WTC11 (cell line): Measurements from ENCODE around the gene TTR.

ENCODE experiments used
- FOXP1 ChIP-seq: sonication (generic); formaldehyde crosslinking; IDR thresholded peaks from 2 replicates; pipeline ENCODE4 v1.8.0; 2022; ENCODE audit warnings: missing genetic modification reagents, mild to moderate bottlenecking, moderate library complexity, borderline replicate concordance
- NR1H2 ChIP-seq: sonication (generic); formaldehyde crosslinking; IDR thresholded peaks from 2 replicates; pipeline ENCODE4 v1.9.0; 2021; ENCODE audit warnings: mild to moderate bottlenecking, moderate library complexity, missing genetic modification reagents
- NR2C2 ChIP-seq: sonication (generic); formaldehyde crosslinking; IDR thresholded peaks from 2 replicates; pipeline ENCODE4 v1.8.0; 2022; ENCODE audit warnings: mild to moderate bottlenecking, missing genetic modification reagents
- SOX15 ChIP-seq: fragments of 250-450 bp; sonication (Bioruptor Pico); IDR thresholded peaks from 2 replicates; pipeline ENCODE4 v1.9.0; 2021; ENCODE audit warnings: mild to moderate bottlenecking
- TEAD4 ChIP-seq: sonication (generic); formaldehyde crosslinking; IDR thresholded peaks from 2 replicates; pipeline ENCODE4 v1.8.0; 2022; ENCODE audit warnings: mild to moderate bottlenecking, missing genetic modification reagents
- TF ChIP-seq, protein P1 (sequence below): sonication (generic); formaldehyde crosslinking; IDR thresholded peaks from 2 replicates; pipeline ENCODE4 v1.8.1; 2022; ENCODE audit warnings: low read depth, missing genetic modification reagents, borderline replicate concordance
- TF ChIP-seq, protein P2 (sequence below): sonication (generic); formaldehyde crosslinking; IDR thresholded peaks from 2 replicates; pipeline ENCODE4 v1.8.1; 2023; ENCODE audit warnings: mild to moderate bottlenecking, missing genetic modification reagents, moderate library complexity
- TF ChIP-seq, protein P3 (sequence below): sonication (generic); formaldehyde crosslinking; conservative IDR thresholded peaks from 2 replicates; pipeline ENCODE4 v1.8.1; 2023; ENCODE audit warnings: mild to moderate bottlenecking, low read depth, missing genetic modification reagents, moderate library complexity
- TF ChIP-seq, protein P4 (sequence below): fragments of 200-600 bp; IDR thresholded peaks from 2 replicates; pipeline ENCODE4 v1.8.0; 2022; ENCODE audit warnings: antibody characterized with exemption
- TF ChIP-seq, protein P5 (sequence below): sonication (generic); formaldehyde crosslinking; IDR thresholded peaks from 2 replicates; pipeline ENCODE4 v1.8.0; 2022; ENCODE audit warnings: missing genetic modification reagents
- TF ChIP-seq, protein P6 (sequence below): sonication (generic); formaldehyde crosslinking; IDR thresholded peaks from 2 replicates; pipeline ENCODE4 v1.8.0; 2022; ENCODE audit warnings: mild to moderate bottlenecking, missing genetic modification reagents

DNA sequence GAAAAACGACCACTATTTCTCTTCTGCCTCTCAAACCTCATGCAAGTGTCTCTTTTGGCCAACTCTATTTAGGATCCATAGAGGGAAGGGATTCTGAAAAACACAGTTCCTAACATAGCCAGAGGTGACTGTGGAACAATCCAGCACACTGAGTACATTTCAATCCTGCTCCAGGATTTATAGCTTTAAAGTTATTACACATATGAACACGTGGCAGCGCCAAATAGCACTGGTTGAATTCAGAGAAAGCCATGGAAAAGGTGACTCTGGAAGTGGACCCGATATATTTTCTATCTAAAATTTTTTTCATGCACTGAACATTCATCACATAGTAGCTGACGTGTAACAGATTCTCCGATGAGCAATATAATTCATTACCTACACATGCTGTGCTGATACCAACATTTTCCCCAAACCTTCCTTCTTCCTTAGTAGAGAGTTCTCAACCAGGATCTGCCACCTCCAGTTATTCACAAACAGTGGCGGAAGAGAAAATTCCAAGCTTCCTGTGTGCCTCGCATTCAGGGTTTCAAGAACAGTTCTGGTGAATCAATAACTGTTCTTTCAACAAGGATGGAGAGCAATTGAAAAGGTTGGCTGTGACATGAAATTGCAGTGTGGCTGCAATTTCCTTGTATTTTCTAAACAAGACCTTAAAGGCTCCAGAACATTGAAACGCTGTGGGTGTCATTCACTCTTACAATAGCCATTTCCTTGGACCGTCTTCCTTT is 25.7 kb upstream of the TTR start:
- TF ChIP-seq NR1H2 (CRISPR knock-in tag) (no peak), SOX15 (CRISPR knock-in tag) (no peak), FOXP1 (CRISPR knock-in tag) (no peak), TEAD4 (CRISPR knock-in tag) (no peak), NR2C2 (no peak)
- TF ChIP-seq, protein P1, sequence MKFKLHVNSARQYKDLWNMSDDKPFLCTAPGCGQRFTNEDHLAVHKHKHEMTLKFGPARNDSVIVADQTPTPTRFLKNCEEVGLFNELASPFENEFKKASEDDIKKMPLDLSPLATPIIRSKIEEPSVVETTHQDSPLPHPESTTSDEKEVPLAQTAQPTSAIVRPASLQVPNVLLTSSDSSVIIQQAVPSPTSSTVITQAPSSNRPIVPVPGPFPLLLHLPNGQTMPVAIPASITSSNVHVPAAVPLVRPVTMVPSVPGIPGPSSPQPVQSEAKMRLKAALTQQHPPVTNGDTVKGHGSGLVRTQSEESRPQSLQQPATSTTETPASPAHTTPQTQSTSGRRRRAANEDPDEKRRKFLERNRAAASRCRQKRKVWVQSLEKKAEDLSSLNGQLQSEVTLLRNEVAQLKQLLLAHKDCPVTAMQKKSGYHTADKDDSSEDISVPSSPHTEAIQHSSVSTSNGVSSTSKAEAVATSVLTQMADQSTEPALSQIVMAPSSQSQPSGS (CRISPR knock-in tag), result no peak
- TF ChIP-seq, protein P2, sequence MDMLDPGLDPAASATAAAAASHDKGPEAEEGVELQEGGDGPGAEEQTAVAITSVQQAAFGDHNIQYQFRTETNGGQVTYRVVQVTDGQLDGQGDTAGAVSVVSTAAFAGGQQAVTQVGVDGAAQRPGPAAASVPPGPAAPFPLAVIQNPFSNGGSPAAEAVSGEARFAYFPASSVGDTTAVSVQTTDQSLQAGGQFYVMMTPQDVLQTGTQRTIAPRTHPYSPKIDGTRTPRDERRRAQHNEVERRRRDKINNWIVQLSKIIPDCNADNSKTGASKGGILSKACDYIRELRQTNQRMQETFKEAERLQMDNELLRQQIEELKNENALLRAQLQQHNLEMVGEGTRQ (CRISPR knock-in tag), result no peak
- TF ChIP-seq, protein P3, sequence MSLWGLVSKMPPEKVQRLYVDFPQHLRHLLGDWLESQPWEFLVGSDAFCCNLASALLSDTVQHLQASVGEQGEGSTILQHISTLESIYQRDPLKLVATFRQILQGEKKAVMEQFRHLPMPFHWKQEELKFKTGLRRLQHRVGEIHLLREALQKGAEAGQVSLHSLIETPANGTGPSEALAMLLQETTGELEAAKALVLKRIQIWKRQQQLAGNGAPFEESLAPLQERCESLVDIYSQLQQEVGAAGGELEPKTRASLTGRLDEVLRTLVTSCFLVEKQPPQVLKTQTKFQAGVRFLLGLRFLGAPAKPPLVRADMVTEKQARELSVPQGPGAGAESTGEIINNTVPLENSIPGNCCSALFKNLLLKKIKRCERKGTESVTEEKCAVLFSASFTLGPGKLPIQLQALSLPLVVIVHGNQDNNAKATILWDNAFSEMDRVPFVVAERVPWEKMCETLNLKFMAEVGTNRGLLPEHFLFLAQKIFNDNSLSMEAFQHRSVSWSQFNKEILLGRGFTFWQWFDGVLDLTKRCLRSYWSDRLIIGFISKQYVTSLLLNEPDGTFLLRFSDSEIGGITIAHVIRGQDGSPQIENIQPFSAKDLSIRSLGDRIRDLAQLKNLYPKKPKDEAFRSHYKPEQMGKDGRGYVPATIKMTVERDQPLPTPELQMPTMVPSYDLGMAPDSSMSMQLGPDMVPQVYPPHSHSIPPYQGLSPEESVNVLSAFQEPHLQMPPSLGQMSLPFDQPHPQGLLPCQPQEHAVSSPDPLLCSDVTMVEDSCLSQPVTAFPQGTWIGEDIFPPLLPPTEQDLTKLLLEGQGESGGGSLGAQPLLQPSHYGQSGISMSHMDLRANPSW (CRISPR knock-in tag), result no peak
- TF ChIP-seq, protein P4, sequence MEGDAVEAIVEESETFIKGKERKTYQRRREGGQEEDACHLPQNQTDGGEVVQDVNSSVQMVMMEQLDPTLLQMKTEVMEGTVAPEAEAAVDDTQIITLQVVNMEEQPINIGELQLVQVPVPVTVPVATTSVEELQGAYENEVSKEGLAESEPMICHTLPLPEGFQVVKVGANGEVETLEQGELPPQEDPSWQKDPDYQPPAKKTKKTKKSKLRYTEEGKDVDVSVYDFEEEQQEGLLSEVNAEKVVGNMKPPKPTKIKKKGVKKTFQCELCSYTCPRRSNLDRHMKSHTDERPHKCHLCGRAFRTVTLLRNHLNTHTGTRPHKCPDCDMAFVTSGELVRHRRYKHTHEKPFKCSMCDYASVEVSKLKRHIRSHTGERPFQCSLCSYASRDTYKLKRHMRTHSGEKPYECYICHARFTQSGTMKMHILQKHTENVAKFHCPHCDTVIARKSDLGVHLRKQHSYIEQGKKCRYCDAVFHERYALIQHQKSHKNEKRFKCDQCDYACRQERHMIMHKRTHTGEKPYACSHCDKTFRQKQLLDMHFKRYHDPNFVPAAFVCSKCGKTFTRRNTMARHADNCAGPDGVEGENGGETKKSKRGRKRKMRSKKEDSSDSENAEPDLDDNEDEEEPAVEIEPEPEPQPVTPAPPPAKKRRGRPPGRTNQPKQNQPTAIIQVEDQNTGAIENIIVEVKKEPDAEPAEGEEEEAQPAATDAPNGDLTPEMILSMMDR, result no peak
- TF ChIP-seq, protein P5, sequence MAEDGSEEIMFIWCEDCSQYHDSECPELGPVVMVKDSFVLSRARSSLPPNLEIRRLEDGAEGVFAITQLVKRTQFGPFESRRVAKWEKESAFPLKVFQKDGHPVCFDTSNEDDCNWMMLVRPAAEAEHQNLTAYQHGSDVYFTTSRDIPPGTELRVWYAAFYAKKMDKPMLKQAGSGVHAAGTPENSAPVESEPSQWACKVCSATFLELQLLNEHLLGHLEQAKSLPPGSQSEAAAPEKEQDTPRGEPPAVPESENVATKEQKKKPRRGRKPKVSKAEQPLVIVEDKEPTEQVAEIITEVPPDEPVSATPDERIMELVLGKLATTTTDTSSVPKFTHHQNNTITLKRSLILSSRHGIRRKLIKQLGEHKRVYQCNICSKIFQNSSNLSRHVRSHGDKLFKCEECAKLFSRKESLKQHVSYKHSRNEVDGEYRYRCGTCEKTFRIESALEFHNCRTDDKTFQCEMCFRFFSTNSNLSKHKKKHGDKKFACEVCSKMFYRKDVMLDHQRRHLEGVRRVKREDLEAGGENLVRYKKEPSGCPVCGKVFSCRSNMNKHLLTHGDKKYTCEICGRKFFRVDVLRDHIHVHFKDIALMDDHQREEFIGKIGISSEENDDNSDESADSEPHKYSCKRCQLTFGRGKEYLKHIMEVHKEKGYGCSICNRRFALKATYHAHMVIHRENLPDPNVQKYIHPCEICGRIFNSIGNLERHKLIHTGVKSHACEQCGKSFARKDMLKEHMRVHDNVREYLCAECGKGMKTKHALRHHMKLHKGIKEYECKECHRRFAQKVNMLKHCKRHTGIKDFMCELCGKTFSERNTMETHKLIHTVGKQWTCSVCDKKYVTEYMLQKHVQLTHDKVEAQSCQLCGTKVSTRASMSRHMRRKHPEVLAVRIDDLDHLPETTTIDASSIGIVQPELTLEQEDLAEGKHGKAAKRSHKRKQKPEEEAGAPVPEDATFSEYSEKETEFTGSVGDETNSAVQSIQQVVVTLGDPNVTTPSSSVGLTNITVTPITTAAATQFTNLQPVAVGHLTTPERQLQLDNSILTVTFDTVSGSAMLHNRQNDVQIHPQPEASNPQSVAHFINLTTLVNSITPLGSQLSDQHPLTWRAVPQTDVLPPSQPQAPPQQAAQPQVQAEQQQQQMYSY (CRISPR knock-in tag), result no peak
- TF ChIP-seq, protein P6, sequence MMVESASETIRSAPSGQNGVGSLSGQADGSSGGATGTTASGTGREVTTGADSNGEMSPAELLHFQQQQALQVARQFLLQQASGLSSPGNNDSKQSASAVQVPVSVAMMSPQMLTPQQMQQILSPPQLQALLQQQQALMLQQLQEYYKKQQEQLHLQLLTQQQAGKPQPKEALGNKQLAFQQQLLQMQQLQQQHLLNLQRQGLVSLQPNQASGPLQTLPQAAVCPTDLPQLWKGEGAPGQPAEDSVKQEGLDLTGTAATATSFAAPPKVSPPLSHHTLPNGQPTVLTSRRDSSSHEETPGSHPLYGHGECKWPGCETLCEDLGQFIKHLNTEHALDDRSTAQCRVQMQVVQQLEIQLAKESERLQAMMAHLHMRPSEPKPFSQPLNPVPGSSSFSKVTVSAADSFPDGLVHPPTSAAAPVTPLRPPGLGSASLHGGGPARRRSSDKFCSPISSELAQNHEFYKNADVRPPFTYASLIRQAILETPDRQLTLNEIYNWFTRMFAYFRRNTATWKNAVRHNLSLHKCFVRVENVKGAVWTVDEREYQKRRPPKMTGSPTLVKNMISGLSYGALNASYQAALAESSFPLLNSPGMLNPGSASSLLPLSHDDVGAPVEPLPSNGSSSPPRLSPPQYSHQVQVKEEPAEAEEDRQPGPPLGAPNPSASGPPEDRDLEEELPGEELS (CRISPR knock-in tag), result no peak
